Effector CD4-positive, alpha-beta T cell (primary cell): ENCODE measurements around the gene RBM47.
"Not testable (repeated sequence)": the region's sequence is repeated elsewhere in the genome, so short reads cannot be mapped to it uniquely, and the experiment has no call there.

Experiments used
- DNase-seq: peaks from one replicate; pipeline ENCODE4 v3.0.0-alpha.2; 2020

Gene RBM47

DNA sequence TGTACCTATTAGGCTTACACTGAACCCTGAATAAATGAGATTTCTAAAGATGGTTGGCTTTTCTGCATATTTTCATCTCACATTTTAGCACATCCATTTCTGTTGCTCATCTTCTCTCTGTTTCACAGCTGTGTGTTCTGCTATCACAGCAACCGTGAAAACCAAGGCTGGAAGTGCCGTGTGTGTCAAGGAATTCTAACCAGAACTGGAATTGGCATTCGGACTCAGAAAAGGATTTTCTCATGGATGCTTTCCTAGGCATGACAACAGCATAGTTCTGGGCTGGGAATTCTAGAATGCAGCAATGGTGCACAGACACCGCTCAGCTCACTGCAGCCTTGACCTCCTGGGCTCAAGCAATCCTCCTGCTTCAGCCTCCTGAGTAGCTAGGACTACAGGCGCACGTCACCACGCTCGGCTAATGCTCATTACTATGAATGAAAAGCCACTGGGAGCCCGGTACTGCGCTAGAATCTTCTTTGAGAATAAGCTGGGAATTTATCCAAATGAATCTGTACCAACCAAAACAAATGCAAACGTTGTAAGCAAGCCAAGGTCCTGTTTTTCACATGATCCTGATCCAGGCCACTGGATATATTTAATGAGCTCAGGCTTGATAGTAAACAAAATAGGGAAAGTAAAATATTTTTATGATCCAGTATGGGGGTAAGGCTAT, 105.2 kb downstream of the RBM47 start:
- DNase-seq: no peak

DNA sequence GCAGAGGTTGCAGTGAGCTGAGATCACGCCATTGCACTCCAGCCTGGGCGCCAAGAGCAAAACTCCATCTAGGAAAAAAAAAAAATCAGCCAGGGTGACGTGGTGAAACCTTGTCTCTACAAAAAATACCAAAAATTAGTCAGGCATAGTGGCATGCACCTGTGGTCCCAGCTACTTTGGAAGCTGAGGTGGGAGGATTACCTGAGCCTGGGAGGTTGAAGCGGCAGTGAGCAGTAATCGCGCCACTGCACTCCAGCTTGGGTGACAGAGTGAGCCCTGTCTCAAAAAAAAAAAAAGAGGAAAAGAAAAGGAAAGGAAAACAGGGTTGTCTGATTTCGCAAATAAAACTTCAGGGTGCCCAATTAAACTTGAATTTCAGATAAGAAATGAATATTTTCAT, 106.1 kb downstream of the RBM47 start:
- DNase-seq: no peak

DNA sequence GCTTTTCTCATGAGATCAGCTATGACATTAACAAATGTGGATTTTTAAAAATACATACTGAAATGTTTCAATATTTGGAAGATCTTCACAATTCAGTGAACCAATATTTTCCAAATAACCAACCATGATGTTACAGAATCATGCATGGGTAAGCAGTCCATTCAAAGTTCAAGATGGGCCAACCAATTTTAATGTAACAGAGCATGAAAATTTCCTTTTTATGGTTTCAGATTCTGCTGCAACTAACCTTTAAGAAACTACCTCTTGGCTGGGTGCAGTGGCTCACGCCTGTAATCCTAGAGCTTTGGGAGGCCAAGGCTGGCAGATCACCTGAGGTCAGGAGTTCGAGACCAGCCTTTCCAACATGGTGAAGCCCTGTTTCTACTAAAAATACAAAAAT, 107.7 kb downstream of the RBM47 start:
- DNase-seq: no peak

DNA sequence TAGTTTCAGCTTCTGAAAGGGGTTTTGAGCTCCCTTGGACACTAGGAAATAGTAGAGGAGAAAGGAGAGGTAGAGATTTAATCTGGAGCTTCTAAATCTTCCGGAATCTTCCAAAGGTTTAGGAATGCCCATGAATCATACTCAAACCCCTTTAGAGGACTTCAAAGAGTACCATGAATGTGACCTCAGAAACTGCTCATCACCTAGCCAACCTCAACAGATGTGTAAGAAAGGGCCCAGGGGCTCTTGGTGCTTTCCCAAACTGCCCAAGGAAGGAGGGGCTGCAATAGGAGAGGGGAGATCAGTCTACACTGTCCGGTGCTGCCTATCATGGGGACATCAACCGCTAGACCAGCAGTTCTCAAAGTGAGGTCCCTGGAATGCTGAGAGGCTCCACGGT, 109.1 kb downstream of the RBM47 start:
- DNase-seq: no peak

DNA sequence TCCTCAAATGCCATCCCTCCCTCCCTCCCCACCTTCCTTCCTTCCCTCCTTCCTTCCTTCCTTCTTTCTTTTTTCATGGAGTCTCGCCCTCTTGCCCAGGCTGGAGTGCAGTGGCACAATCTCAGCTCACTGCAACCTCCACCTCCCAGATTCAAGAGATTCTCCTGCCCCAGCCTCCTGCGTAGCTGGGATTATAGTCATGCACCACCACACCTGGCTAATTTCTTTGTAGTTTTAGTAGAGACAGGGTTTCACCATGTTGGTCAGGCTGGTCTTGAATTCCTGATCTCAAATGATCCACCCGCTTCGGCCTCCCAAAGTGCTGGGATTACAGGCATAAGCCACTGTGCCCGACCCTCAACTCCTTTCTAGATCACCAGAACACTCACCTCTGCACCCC, 112.6 kb downstream of the RBM47 start:
- not testable (repeated sequence) for DNase-seq

DNA sequence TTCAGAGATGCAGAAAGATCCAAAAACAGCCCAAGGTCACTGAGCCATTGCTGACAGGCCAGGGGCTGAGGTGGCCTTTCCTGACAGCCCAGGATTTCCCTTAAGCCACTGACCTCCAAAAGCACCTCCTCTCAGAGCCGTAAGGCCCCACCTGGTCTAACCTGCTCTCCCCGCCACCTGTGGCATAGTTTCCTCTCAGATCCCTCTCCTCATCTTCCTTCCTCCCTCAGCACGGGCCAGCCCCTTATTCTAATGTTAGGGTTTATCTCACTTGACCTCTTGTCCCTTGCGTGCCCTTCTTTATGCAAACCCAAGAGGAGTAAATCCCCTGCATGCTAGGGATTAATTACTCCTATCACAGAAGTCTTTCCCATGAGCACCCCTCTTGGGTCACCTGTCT, 113.0 kb downstream of the RBM47 start:
- no peak for DNase-seq

DNA sequence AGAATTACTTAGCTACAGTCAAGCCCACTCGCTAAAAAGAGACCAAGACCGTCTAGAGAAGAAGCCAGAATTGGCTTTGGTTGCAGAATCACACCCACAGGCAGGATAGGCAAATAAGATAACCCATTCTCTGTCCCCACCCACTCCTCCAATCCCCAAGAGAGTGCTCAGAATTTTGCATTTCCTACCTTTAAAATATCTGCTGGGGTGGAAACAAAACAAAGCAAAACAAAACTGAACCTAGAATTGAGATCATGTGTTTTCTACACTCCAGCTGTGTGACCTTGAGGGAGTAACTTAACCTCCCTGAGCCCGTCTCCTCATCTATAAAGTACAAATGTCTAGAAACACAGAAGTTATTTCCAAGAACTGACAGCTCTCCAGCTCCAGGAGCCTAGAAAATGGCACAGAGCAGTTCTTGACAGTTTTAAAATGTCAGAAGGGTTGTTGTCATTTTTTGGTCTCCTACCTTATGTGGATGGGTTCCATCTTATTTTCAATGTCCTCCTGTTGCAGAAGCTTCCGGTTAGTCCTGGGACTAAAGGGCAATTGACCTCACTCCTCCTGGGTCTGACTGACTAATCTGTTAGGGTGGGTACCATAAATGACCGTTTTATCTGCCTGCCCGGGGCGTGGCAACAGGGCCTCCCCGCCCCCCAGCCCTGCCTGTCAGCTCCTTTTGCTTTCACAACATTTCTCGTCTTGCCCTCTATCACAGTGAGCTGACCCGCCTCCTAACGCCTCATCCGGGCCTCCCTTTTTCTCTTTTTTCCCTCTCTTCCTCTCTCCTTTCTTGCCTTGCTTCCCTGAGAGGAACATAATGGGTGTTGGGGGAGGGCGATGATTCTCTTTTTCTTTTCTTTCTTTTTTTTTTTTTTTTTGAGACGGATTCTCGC, 114.0 kb downstream of the RBM47 start:
- no peak for DNase-seq

DNA sequence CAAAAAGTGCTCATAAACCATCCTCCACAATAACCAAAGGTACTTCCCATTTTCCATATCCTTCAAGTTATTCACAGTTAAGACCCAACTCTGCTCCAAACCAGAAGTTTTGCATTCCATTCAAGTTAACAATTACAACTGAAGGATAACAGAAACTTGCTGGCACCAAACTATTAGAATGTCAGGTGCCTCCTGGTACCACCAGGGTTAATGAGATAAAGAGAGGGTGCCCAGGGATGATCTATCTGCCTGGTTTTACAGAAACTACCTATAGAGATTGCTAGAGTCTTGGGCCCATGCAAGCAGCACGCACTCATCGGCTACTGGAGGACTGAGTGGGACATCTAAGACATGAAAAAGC, 114.6 kb downstream of the RBM47 start:
- no peak for DNase-seq

DNA sequence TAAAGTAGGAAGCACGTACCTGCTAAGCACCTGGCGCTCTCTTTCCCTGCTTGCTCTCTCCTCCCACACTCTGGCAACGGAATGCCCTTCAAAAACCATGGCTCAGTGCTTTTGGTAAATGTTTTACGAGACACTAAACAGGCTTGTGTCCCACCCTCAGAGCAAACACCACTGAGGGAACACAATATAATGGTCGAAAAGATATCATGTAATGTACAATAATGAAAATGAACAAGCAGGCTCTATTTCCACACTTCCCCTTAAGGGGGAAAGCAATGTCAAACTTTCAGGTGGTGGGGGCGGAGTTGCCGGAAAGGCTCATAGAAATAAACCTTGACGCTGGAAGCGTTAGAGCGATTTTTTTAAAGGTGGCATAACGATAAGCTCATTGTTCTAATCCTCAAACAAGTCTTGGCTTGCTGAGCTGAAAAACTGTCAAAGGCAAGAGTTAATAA, 115.1 kb downstream of the RBM47 start:
- DNase-seq: no peak

DNA sequence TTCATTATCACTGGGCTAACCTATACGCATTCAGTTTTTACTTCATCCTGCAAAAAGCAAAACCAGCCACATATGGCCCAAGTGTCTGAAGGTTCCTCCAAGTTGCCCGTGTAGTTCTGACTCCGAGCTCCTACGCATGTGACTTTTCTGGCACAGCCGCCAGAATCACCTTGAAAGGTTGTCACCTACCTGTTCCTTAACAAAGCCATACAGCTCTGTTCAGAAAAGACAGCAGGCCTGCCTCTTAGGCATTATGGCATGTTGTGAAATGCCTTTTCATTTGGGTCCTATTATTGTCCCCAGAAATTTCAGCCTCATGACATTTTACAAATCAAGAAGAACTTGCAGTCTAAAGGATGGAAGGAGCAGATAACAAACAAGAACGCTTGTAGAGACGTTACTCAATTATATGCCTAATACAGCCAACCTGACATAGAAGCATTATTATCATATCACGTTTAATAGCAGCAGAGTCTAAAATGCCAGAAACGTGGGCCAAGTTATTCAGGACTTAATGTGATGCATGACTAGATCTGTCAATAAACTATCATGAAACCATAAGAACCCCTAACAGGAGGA, 118.5 kb downstream of the RBM47 start:
- DNase-seq: no peak

DNA sequence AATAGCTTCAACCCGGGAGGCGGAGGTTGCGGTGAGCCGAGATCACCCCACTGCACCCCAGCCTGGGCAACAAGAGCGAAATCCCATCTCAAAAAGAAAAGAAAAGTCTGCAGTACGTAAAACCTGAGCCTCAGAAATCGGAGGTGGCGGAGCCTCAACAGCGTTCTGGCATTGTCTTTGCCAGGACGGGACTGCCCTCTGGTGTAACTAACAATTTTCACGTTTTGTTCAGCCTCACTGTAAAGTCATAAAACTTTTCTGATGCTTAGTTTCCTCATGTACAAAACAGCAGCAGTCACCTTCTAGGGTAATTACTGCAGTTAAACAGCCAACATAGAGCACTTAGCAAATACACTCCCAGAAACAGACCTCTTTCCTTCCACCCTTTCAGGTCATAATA, 121.7 kb downstream of the RBM47 start:
- DNase-seq: no peak

DNA sequence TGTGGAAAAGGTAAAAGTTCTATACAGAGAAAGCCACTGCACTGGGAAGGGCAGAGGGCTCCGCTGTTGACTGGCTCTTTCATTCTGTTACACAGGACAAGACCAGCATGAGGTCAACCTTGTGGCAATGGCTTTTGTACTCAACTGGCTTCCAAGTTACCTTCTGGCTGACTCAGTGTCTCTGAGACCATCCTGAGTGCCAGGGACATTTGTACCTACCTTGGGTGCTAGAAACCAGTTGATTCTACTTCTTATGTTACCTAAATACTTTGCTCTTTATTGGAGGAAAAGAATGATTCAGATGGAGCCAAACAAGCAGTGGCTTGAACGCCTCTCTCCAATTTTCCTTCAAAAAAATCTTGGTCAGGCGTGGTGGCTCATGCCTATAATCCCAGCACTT, 123.2 kb downstream of the RBM47 start:
- no peak for DNase-seq

DNA sequence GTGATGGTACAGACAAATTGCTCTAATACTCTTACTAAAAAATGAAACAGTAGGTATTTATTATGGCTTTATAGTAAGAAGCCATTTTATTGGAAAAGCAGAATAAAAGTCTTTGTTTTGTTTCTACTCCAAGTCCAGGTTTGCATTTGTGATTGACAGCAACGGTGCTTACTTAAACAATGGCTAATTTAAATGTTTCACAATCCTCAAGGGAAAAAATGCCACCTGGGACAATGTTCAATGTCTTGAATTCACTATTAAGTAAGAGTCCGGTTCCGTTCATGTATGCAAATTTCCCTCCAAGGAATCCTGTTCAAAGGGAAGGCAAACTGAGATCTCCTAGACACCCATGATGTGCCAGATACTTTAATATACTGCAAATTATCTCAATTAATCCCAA, 123.6 kb downstream of the RBM47 start:
- DNase-seq: no peak

DNA sequence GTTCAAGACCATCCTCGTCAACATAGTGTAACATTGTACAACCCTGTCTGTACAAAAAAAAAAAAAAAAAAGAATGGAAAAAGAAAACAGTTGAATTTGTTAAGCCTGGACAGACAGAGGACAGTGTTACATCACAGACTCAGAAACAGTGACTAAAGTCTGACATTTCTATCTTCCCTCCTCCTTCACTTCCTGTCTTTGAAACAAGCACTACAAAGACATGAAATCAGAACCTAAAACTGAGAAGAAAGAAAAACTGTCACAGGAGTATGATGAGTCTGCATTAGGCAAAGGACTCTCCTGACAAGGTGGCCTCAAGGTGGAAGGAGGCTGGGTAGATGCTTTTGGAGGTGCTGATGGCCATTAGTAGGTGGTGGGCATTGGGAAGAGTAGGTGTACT, 126.7 kb downstream of the RBM47 start:
- no peak for DNase-seq

DNA sequence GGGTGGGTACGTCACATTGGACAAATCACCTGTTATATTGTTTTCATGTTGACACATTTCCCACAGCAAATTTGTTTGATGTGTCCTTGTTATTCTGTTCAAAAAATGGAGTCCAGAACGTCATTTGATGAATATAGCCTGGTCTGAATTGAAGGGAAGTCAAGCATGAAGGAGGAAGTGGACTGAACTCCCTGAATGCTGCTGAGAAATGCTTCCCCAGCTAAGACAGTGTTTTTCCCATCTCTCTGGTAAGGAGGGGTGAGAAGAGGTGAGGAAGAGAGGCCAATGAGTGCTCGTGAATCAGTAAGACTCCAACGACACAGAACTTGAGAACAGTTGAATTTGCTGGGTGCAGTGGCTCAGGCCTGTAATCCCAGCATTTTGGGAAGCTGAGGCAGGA, 127.4 kb downstream of the RBM47 start:
- DNase-seq: no peak

DNA sequence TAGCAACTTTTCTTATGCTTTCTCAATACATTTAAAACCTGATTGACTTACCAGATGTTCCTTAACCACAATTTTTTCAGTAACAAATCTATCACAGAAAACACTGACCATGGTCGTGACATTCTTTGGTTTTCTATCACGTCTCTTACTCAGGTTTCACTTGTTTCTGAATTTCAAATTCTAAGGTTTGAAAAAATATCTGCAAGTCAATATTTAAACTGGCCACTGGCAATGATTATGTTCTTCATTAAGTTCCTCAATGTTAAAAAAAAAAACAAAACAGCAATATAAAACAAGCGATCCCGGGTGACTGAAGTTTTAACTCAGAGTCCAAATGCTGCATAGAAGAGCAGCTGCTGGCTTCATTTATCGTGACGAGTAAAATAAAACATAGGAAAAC, 128.9 kb downstream of the RBM47 start:
- DNase-seq: no peak

DNA sequence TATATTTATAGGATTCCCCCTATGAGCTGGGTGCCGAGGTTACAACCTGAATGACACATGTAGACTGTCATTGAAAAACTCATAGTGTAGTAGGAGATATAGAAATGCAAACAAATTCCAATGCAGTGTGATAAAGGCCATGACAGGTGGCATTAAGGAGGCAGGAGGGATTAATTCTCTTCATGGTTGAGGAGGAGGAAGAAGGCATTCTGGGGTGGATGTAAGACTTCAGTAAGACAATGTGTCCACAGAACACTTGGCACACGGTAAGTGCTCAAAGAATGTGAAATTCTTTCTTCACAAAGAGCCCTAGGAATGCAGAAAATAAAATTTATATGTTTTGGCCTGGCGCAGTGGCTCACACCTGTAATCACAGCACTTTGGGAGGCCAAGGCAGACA, 136.5 kb downstream of the RBM47 start:
- no peak for DNase-seq

DNA sequence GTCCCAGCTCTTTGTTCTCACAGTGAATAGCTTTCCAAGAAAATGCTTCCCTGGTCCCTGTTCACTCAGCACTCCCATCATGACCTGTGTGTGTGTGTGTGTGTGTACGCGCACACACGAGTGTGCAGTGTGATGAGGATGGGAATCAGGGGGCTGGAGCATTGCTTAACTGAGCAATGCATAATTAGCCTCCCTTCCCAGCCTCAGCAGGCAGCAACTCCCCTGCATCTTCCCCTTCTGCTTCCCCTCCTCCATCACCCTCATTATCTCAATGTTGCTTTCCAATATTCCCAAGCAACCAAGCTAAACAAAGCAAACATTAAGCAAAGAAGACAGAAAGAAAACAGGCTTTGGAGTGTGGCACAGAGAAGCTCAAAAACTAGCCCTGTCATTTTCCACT, 137.0 kb downstream of the RBM47 start:
- no peak for DNase-seq

DNA sequence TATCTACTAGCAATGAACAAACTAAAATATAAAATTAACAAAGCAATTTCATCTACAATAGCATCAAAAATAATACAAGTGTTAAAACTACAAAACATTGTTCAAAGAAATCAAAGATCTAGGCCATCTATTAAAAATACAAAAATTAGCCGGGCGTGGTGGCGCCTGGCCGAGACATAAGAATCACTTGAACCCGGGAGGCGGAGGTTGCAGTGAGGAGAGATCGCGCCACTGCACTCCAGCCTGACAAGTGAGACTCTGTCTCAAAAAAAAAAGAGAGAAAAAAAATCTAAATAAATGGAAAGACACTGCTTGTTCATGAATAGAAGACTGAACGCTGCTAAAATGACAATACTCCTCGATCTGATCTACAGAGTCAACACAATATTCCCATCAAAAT, 139.2 kb downstream of the RBM47 start:
- no peak for DNase-seq

DNA sequence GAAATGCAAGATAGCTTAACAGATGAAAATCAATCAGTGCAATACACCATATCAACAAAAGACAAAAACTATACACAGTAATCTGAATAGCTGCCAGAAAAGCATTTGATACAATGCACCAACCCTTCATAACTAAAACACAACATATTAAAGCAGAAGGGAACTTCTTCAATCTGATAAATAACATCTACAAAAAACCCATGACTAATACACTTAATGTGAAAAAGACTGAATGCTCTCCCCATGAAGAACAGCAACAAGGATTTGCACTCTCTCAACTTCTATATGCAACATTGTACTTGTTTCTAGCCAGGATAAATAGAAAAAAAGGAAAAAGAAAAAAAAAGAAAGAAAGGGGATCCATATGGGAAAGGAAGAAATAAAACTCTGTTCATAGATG, 139.7 kb downstream of the RBM47 start:
- no peak for DNase-seq

DNA sequence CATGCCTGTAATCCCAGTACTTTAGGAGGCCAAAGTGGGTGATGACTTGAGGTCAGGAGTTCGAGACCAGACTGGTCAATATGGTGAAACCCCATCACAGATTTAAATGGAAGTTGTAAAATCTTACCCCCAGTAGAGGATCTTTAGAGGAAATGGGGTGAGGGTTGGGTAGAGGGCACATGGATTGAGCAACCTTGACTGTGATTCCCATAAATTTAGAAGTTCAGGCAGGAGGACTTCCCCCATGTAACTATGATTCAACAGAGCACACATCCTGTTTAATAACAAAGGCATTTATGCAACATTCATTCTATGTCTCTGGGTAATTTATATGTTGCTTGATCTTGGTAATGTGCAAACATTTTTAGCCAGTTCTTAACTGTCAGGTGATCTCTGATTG, 143.1 kb downstream of the RBM47 start:
- DNase-seq: no peak

DNA sequence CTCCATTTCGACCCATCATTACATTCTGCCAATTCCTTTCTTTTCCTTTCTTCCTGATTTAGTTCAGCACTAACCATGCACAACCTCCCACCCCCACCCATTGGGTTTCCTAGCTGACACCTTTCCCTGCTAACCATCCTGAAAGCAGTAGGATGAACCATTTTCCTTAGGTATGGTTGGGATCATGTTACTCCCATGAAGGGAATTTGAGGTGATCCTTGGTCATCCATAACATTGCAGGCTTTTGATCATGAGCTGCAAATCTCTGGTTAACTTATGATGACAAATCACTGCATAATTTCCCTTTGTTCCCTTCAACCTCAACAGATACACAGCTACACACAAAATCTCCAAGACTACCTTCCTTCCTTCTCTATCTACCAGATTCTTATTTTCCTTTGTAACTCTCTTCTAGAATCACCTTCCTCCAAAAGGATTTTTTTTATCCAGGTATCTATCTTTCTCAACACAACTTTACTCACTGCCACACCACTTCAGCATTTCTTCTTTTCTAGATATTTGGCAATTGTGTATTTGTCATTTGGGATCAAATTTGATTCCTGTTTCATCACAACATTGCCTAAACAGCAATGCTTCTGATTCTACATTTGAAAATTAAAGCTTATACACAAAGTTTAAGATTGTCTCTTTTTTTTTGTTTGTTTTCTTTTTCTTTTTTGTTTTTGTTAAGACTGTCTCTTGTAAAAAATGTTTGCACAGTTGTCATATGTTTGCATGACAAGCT, 145.1 kb downstream of the RBM47 start:
- DNase-seq: no peak

DNA sequence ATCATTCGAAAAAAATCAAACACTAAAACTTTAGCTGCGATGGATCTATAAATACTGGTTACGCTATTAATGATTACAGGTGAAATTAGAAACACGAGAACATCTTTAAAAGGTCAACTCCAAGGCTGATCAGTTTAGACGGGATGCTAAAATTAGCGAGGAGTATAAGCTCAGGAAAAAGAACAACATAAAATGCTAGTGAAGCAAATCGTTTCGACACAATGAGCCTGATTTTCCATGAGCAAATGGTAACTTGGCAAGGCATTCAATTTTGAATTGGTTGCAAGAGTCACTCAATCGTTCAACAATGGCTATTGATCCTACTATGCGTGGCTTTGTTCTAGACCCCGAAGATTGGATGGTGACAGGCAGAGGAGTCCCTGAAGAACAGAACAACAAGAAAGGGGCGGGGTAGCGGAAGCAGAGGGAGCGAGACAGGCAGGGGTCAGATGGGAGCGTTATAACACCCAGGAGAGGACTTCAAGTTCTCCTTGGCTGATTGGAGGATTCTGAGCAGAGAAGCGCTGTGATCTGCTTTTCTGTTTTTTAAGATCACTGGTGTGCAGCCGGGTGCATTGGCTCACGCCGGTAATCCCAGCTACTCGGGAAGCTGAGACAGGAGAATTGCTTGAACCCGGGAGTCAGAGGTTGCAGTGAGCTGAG, 146.5 kb downstream of the RBM47 start:
- DNase-seq: no peak
